ENCODE measurements around the gene COL4A2.

The COL4A2 gene

GRCh38 chr13:110506859-110507566 is 199.9 kb downstream of the COL4A2 start:
- H3K27me3 ChIP-seq (ENCODE audit: insufficient read depth, low read length), result no peaks in the 10 kb centered on the region
- H3K4me1 ChIP-seq (ENCODE audit: insufficient read depth, low read length), result peaks cover 5% of the 10 kb centered on the region; the same call in 1 of the 2 replicates
- no peaks in the 10 kb centered on the region for H3K9me3 ChIP-seq (ENCODE audit: insufficient read depth, low read depth, low read length)
- no peak overlapping the region for H3K27ac ChIP-seq (ENCODE audit: low read length)
- no peak overlapping the region for H3K9ac ChIP-seq (ENCODE audit: low read depth, low read length)
- H3K4me3 ChIP-seq (ENCODE audit: low read length), result no peak overlapping the region
- peaks cover 71% of the 10 kb centered on the region for H3K36me3 ChIP-seq (ENCODE audit: insufficient read depth, low read depth, low read length)

- H3K9ac ChIP-seq (ENCODE audit: low read depth, low read length), result no peak overlapping the region
- peaks cover 5% of the 10 kb centered on the region; the same call in 1 of the 2 replicates for H3K4me1 ChIP-seq (ENCODE audit: insufficient read depth, low read length)
- no peak overlapping the region for H3K27ac ChIP-seq (ENCODE audit: low read length)
- no peaks in the 10 kb centered on the region for H3K27me3 ChIP-seq (ENCODE audit: insufficient read depth, low read length)
- no peaks in the 10 kb centered on the region for H3K9me3 ChIP-seq (ENCODE audit: insufficient read depth, low read depth, low read length)
- peaks cover 72% of the 10 kb centered on the region for H3K36me3 ChIP-seq (ENCODE audit: insufficient read depth, low read depth, low read length)
- H3K4me3 ChIP-seq (ENCODE audit: low read length), result no peak overlapping the region
These were observed 200.7 kb downstream of the COL4A2 start for GRCh38 chr13:110507678-110508381.

GRCh38 chr13:110509478-110509926 is 202.4 kb downstream of the COL4A2 start:
- no peaks in the 10 kb centered on the region for H3K27me3 ChIP-seq (ENCODE audit: insufficient read depth, low read length)
- no peak overlapping the region for H3K4me3 ChIP-seq (ENCODE audit: low read length)
- no peak overlapping the region for H3K9ac ChIP-seq (ENCODE audit: low read depth, low read length)
- H3K27ac ChIP-seq (ENCODE audit: low read length), result no peak overlapping the region
- H3K9me3 ChIP-seq (ENCODE audit: insufficient read depth, low read depth, low read length), result no peaks in the 10 kb centered on the region
- H3K4me1 ChIP-seq (ENCODE audit: insufficient read depth, low read length), result peaks cover 5% of the 10 kb centered on the region; the same call in 1 of the 2 replicates
- H3K36me3 ChIP-seq (ENCODE audit: insufficient read depth, low read depth, low read length), result peaks cover 62% of the 10 kb centered on the region

- Histone ChIP-seq H3K36me3 (ENCODE audit: insufficient read depth, low read depth, low read length) (peaks cover 62% of the 10 kb centered on the region), H3K9me3 (ENCODE audit: insufficient read depth, low read depth, low read length) (no peaks in the 10 kb centered on the region), H3K4me3 (ENCODE audit: low read length) (no peak overlapping the region), H3K9ac (ENCODE audit: low read depth, low read length) (no peak overlapping the region), H3K4me1 (ENCODE audit: insufficient read depth, low read length) (peaks cover 5% of the 10 kb centered on the region; the same call in 1 of the 2 replicates), H3K27me3 (ENCODE audit: insufficient read depth, low read length) (no peaks in the 10 kb centered on the region), H3K27ac (ENCODE audit: low read length) (no peak overlapping the region)
These were observed 203.1 kb downstream of the COL4A2 start for GRCh38 chr13:110509971-110510786.

- Histone ChIP-seq H3K36me3 (ENCODE audit: insufficient read depth, low read depth, low read length) (peaks cover 59% of the 10 kb centered on the region), H3K27ac (ENCODE audit: low read length) (no peak overlapping the region), H3K4me1 (ENCODE audit: insufficient read depth, low read length) (peaks cover 5% of the 10 kb centered on the region; the same call in 1 of the 2 replicates), H3K27me3 (ENCODE audit: insufficient read depth, low read length) (no peaks in the 10 kb centered on the region), H3K9ac (ENCODE audit: low read depth, low read length) (no peak overlapping the region), H3K9me3 (ENCODE audit: insufficient read depth, low read depth, low read length) (no peaks in the 10 kb centered on the region), H3K4me3 (ENCODE audit: low read length) (no peak overlapping the region)
These were observed 204.6 kb downstream of the COL4A2 start for GRCh38 chr13:110511509-110512181.

GRCh38 chr13:110512198-110512740 is 205.2 kb downstream of the COL4A2 start:
- H3K9me3 ChIP-seq (ENCODE audit: insufficient read depth, low read depth, low read length), result no peaks in the 10 kb centered on the region
- H3K4me1 ChIP-seq (ENCODE audit: insufficient read depth, low read length), result peaks cover 5% of the 10 kb centered on the region; the same call in 1 of the 2 replicates
- H3K9ac ChIP-seq (ENCODE audit: low read depth, low read length), result no peak overlapping the region
- no peak overlapping the region for H3K27ac ChIP-seq (ENCODE audit: low read length)
- H3K4me3 ChIP-seq (ENCODE audit: low read length), result no peak overlapping the region
- H3K36me3 ChIP-seq (ENCODE audit: insufficient read depth, low read depth, low read length), result peaks cover 53% of the 10 kb centered on the region
- H3K27me3 ChIP-seq (ENCODE audit: insufficient read depth, low read length), result no peaks in the 10 kb centered on the region

GRCh38 chr13:110516500-110516899 is 209.4 kb downstream of the COL4A2 start:
- H3K4me1 ChIP-seq (ENCODE audit: insufficient read depth, low read length), result no peaks in the 10 kb centered on the region
- H3K9me3 ChIP-seq (ENCODE audit: insufficient read depth, low read depth, low read length), result no peaks in the 10 kb centered on the region
- no peaks in the 10 kb centered on the region for H3K27me3 ChIP-seq (ENCODE audit: insufficient read depth, low read length)
- peaks cover 17% of the 10 kb centered on the region for H3K36me3 ChIP-seq (ENCODE audit: insufficient read depth, low read depth, low read length)
- H3K9ac ChIP-seq (ENCODE audit: low read depth, low read length), result no peak overlapping the region
- H3K4me3 ChIP-seq (ENCODE audit: low read length), result no peak overlapping the region
- no peak overlapping the region for H3K27ac ChIP-seq (ENCODE audit: low read length)

GRCh38 chr13:110517505-110518225 is 210.6 kb downstream of the COL4A2 start:
- no peaks in the 10 kb centered on the region for H3K9me3 ChIP-seq (ENCODE audit: insufficient read depth, low read depth, low read length)
- H3K36me3 ChIP-seq (ENCODE audit: insufficient read depth, low read depth, low read length), result peaks cover 6% of the 10 kb centered on the region
- H3K27me3 ChIP-seq (ENCODE audit: insufficient read depth, low read length), result no peaks in the 10 kb centered on the region
- no peak overlapping the region for H3K27ac ChIP-seq (ENCODE audit: low read length)
- no peak overlapping the region for H3K9ac ChIP-seq (ENCODE audit: low read depth, low read length)
- no peak overlapping the region for H3K4me3 ChIP-seq (ENCODE audit: low read length)
- H3K4me1 ChIP-seq (ENCODE audit: insufficient read depth, low read length), result no peaks in the 10 kb centered on the region

- Histone ChIP-seq H3K9ac (ENCODE audit: low read depth, low read length) (no peak overlapping the region), H3K27ac (ENCODE audit: low read length) (no peak overlapping the region), H3K9me3 (ENCODE audit: insufficient read depth, low read depth, low read length) (no peaks in the 10 kb centered on the region), H3K4me1 (ENCODE audit: insufficient read depth, low read length) (no peaks in the 10 kb centered on the region), H3K4me3 (ENCODE audit: low read length) (no peak overlapping the region), H3K36me3 (ENCODE audit: insufficient read depth, low read depth, low read length) (peaks cover 4% of the 10 kb centered on the region), H3K27me3 (ENCODE audit: insufficient read depth, low read length) (no peaks in the 10 kb centered on the region)
These were observed 211.1 kb downstream of the COL4A2 start for GRCh38 chr13:110518226-110518525.

GRCh38 chr13:110518571-110518970 is 211.5 kb downstream of the COL4A2 start:
- H3K9ac ChIP-seq (ENCODE audit: low read depth, low read length), result no peak overlapping the region
- H3K9me3 ChIP-seq (ENCODE audit: insufficient read depth, low read depth, low read length), result no peaks in the 10 kb centered on the region
- no peak overlapping the region for H3K4me3 ChIP-seq (ENCODE audit: low read length)
- H3K4me1 ChIP-seq (ENCODE audit: insufficient read depth, low read length), result no peaks in the 10 kb centered on the region
- H3K27me3 ChIP-seq (ENCODE audit: insufficient read depth, low read length), result no peaks in the 10 kb centered on the region
- no peak overlapping the region for H3K27ac ChIP-seq (ENCODE audit: low read length)
- peaks cover 7% of the 10 kb centered on the region; the same call in 1 of the 2 replicates for H3K36me3 ChIP-seq (ENCODE audit: insufficient read depth, low read depth, low read length)

Measured in iPS-20b (cell line).